LNCAP (cell line): ENCODE data around the gene MVD.

Experiments
- CTCF ChIP-seq: fragments of 450-650 bp; IDR thresholded peaks from 2 replicates; pipeline ENCODE4 v1.5.1; 2017; ENCODE audit warnings: mild to moderate bottlenecking

Gene MVD

GRCh38 chr16:88614818-88615580, 47.9 kb downstream of the MVD start:
- TF ChIP-seq CTCF = no peak

GRCh38 chr16:88613911-88614817, 48.7 kb downstream of the MVD start:
- TF ChIP-seq CTCF = no peak

- TF ChIP-seq CTCF = no peak
Observed at GRCh38 chr16:88613293-88613692, 49.6 kb downstream of the MVD start.

- TF ChIP-seq CTCF = no peak
Observed at GRCh38 chr16:88610909-88611812, 51.7 kb downstream of the MVD start.

- TF ChIP-seq CTCF = no peak
Observed at GRCh38 chr16:88610080-88610479, 52.8 kb downstream of the MVD start.

- TF ChIP-seq CTCF = no peak
Observed at GRCh38 chr16:88608076-88608475, 54.8 kb downstream of the MVD start.

GRCh38 chr16:88606148-88606757, 56.6 kb downstream of the MVD start:
- no peak for TF ChIP-seq CTCF
